Endometrial microvascular endothelial cells (primary cell): Measurements from ENCODE around the gene LRRC4C. TPM values are rescaled to one million over a fixed set of nuclear protein-coding genes. Genes with fewer than 3 reads are reported as not detected.

ENCODE experiments used
- in situ Hi-C: cut with HindIII; loops from 2 replicates; pipeline ENCODE4 v1.10.0; 2017; ENCODE audit warnings: low sequenced_read_pairs, low pct_unique_long_range_greater_than_20kb; ENCODE audit errors: inconsistent ontology term
- total RNA-seq: library from RNA; depleted of rRNA; stranded (reverse); fragments of >200 nt; gene quantifications from one replicate; pipeline ENCODE4 v1.2.3, GENCODE V29; 2015; ENCODE audit errors: inconsistent ontology term

The LRRC4C gene
- total RNA-seq, 1 donor from 2014 or later, result not detected

DNA sequence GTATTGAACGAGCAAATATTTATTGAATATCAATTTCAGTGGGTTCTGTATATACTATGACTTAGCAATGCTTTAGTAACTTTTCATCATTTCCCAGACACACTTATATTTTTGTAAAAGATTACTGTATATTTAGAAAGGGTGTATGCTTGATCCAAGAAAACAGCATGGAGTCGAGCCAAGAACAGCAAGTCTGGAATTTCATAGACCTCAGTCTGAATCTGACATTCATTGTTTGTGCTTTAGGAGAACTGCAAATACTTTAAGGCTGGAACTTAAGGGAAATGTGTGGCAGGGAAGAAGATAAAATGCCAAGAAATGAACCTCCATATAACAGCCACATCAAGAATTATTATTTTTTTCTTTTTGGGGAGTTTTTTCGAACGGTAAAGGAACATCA lies 1156.8 kb downstream of the LRRC4C start:
- in situ Hi-C loops, result no loop called here

DNA sequence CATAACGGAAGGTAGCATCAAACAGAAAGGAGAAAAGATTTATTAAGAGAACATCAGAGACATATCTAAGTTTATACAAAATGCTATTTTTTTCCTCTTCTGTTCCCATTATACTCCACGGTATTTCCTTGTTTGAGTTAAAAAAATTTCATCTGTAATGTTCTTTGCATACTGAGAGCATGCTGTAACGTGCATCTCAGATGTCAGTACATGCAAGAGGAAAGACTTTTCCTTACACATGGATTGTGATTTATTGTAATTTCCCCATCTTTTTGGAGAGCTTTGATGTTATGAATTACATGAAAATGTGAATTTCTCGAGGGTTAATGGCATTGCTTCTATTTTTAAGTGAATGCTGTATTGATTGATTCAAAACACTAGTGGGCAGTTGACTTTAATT lies 1164.0 kb downstream of the LRRC4C start:
- in situ Hi-C loops, result no loop called here

DNA sequence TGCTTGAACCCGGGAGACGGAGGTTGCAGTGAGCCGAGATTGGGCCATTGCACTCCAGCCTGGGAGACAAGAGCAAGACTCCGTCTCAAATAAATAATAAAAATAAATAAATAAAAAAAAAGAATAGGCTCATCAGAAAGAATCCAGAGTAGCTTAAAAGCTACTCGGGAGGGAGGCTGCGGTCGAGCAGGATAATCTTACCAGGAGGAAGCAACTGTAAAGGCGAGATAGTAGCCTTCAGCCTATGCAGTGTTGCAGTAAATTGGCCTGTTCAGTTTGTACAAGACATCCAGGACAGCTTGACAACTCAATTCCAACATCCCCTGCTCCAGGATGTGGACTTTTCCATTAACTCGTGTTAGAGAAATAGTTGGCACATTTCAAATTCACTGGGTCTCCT lies 1164.7 kb downstream of the LRRC4C start:
- in situ Hi-C loops, result no loop called here

DNA sequence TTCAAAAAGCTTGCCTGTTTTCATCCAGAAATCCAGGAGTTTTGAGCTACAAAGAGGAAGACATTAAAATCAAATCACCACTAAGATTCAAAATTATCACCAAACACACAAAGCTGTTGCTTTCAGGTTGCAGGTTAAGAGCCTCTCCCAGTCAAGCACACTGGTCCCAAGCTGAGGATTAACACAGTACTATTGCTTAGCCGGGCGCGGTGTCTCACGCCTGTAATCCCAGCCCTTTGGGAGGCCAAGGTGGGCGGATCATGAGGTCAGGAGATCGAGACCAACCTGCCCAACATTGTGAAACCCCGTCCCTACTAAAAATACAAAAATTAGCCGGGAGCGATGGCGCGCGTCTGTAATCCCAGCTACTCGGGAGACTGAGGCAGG lies 1165.1 kb downstream of the LRRC4C start:
- in situ Hi-C loops, result no loop called here

DNA sequence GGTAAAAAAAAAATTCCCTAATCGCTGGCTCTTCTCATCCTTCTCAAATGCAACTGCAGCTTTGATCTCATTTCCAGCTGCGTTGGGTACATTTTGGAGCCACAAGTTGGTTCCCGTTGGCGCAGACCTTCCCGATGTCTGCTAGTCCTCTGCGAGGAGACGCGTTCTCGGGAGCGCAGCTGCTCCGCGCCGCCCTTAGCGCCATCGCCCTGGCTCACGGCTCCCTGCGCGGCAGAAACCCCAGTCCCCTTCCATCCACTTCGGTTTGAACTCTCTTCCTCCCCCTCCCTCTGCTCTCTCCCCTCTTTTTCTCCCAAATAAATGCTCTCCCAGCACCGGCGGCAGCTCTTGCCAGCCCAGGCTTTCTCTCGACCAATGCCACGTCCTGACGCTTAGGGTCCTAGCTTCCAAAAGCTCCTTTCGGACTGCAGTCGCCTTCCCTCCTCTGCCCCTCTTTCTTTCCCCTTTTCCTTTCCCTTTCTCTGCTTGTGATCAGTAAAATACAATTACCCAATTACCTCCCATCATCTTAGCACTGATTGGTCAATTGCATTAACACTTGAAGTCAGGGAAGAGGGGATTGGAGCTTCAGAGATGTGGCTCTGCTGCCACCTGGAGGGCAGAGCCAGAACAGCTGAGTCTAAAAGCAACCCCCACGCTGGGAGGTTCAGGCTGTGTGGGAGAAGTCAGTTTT lies 1165.7 kb downstream of the LRRC4C start:
- in situ Hi-C loops, result no loop called here

DNA sequence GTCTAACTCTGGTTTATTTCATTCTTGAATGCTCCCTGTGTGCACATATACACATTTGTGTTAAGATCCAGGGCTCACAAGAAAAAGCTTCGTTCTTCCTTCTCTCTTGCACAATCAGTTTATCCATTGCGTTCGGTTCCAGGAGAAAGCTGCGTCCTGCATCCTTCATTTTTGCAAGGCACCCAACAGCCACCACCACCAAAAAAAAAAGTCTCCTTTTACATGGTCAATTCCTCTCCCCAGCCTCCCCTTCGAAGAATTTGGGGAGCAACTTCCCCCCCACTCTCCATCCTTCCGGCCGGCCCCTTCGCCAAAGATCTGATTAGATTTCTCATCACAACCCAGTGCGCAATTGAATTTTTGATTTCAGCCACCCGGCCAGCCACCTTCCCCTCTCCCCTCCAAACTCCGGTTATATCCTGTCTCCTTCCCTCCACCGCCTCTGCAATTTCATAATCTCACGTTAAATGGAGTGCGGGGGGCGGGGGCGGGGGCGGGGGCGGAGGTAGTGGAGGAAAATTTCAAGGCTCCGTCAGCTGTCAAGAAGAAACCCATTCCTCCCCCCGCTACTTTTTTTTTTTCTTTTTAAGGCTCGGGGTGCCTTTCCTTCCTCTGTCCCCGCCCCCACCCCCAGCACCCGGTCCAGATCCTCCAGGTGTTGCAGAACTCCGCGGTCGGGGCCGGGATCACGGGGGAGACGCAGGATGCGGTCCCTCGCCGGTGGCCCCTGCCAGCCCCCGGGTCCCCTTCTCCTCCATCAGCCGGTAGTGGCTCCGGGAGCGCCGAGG lies 1166.5 kb downstream of the LRRC4C start:
- in situ Hi-C loops, result no loop called here

DNA sequence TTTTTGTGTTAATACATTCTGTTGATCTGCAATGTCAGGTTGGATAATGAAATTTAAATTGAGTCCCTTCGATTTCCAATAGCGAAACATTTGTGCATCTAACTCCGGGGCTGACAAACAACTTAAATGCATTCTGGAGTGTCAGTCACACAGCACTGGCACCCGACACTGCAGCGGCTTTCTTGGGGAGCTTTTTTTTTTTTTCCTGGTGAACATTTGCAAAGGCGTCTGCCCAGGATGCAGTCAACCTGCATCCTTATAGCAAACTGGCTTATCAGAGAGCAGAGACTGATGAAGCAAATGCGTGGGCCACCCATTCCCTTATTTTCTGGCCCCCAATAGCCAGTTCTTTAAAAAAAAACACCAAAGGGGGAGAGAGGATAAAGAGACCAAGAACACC lies 1167.7 kb downstream of the LRRC4C start:
- in situ Hi-C loops, result no loop called here

DNA sequence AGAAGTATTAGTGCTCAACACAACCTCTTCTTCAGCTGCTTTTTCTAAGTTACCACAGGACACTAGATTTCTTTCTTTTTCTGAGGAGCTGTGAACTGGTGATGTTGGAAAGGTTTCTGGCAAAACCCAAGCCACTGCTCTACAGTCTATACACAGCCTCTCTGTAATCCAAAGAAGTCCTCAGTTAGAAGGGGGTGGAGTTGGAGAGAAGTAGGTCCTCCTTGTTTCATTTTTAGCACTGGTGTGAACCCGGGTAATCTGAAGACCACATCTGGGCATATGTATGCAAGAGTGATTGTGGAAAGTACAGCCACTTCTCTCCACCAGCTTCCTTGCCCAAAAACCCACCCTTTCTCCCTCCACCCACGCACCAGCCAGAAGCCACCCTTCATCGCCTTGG lies 1168.1 kb downstream of the LRRC4C start:
- in situ Hi-C loops, result no loop called here

DNA sequence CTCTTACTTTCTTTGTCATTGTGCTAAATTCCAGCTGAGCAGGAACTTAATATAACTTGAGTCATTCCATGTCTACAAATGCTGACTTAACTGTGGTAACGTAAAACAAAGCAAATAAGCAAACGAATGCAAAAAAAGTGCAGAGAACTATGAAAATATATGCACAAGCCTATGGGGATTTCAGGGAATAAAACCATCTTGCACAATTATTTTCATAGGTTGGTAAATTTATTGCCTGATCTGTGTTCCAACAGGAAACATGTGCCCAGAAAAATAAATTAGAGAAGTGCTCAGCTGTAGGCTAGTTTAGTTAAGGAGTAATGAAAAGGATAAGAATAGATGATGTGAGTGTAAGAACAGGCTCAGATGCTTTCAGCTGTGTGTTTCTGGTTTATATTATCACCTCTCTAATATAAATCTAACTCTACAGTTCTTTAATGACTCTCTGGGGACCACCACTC lies 1169.3 kb downstream of the LRRC4C start:
- in situ Hi-C loops, result no loop called here

DNA sequence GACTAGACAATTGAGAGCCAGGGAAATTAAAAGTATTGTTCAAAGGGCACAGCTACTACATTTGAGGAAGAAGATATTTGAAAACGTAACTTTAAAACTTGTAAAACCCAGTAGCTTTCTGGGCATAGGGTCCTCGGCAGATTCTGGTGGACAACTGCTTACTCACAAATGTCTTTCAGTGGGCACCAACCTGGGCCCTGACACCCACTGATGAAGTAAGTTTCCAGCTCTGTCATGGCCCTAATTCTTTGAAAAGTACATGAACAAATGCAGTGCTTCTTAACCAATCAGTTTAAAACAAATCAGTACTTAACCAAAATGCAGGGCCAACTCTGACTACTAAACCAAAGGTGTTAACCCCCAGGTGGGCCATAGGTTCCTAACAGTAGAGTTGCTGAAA lies 1170.1 kb downstream of the LRRC4C start:
- in situ Hi-C loops, result no loop called here

DNA sequence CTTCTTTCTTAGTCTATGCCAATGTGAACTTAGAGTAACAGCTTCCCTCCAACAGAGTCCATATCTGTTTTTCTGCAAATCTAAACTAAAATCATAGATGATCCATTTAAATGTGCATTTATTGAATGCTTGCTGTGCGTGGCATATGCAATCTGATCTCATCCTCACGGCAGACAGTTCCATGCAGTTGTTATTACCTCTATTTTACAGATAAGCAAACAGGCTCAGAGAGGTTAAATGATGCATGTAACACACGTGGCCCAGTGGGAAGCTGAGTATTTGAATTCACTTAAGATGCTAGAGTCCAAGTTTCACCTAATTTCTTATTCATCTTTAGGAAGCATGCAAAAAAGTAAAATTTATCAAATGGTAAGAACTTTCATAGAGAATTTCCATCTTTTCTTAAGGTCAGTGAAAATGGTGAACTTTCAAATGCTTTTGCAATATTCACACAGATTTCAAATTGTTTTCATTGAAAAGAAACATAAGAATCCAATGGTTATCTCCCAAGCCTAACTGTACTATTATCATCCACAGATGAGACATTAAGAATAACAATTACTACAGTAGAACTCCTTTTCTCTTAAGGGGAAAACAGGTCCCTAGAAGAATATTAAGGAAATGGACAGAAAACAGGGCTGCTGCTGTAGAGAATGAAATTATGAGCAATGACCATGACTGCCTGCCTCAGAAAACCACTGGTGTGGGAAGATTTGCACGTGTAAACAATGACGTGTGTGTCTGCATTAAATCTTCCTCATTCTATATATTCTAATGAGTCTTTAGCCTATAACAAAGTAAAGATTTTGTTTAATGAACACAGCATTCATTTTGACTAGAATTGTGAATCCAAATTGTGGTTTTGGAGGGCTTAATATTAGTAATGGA lies 1171.3 kb downstream of the LRRC4C start:
- in situ Hi-C loops, result no loop called here

DNA sequence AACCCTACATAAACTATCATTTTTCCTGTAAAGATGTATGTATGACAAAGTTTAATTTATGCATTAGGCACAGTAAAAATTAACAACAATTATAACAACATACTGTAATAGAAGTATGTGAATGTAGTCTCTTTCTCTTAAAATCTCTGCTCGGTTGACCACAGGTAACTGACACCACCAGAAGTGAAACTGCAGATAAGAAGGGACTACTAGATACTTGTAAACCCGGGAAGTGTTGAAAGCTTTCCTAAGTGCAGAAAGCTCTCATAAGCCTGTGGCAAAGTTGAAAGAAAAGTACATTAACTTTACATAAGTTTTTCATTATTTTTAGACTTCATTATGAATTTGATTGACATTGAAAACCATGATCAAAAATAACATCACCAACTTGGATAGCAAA lies 1173.3 kb downstream of the LRRC4C start:
- in situ Hi-C loops, result no loop called here

DNA sequence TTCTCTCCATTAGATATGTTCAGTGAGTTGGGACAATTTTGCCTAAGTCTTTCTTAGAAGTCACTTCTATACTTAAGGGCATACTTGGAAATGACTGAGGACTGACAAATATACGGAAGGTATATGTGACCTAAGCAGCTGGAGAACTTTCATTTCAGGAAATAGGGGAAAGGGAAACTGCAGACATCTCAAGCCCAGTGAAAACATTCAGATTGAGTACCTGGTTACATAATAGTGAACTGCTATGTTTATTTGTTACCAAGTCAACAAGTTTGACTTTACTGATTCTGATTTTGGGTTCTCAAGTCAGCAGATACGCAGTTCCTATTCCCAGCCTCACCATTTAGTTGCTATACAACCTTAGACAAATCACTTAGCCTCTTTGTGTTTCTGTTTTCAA lies 1173.9 kb downstream of the LRRC4C start:
- in situ Hi-C loops, result no loop called here

DNA sequence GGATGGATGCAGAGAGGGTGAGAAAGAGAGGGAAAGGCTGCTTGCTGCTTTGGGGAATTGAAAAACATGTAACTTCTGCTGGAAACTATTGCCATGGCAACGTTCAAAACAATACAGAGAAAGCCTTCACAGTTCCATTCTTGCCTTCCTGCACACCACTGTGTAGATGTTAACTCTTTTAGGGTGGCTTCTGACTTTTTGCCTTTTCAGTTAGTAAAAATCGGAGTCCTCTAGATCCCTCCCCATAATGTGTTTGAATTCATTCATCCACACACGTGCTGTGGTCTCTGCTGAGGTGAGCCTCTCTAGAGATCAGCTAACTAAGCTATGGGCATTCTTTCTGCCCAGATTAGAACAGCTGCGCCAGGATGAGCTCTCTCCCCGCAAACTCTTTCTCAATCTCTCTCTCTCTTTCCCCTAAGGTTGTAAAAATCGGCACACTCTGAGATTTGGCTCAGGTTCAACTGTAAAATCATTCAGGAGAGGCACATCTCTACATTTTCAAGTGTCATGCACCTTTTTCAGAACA lies 1178.3 kb downstream of the LRRC4C start:
- in situ Hi-C loops, result no loop called here

DNA sequence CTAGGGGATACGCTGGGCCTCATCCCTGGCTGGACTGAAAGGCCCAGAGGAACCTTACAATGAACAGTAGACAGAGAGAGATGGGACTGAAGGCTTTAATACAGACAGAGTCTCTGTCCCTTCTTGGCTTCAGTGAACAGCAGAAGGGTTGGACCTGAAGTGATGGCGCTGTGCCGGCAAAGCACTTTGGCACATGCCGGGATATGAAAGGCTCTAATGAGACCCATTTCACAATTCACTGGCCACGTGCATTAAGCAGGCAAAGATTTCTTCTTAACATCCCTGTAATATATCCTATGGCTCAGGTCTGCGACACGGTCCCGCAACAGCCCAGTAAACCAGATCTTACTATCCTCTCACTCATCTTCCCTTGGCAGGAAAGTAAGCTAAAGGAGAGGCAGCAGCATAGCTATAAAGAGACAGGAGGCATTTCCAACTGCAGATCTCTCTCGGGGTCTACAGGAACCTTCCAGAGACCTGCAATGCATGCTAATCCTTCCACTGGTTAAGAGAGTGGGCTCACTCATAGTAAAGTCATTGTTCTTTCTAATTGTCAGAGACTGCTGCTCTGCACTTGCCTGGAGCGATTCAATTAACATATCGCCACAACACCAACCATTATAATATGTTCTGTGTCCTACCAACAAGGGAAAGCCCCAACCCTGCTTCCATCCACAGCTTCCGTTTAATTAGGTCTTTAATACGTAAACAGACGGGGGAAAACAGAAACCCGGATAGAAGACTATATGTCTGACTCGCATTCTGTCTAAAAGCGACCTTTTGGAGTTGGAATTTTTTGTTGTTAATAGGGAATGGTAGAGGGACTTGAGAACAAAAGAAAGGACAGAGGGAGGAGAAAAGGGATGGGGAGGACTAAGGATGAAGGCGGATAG lies 1179.0 kb downstream of the LRRC4C start:
- in situ Hi-C loops, result no loop called here

DNA sequence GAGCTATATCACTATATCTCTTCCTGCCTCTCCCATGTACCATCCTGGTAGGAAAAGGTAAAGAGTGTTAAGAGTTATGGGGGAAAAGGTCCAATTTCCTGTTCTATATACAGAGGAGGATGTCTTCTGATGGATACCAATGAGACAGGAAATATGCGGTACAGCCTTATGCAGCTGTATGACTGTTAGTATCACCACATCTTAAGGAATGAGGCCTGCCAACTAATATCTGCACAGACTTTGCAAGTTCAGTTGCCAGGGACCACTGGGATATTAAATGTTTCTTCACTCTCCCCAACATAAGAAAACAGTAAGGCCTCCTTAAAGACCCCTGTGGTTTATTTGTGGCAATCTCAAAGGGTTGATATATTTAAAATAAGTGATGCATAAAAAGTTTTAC lies 1182.5 kb downstream of the LRRC4C start:
- in situ Hi-C loops, result no loop called here

DNA sequence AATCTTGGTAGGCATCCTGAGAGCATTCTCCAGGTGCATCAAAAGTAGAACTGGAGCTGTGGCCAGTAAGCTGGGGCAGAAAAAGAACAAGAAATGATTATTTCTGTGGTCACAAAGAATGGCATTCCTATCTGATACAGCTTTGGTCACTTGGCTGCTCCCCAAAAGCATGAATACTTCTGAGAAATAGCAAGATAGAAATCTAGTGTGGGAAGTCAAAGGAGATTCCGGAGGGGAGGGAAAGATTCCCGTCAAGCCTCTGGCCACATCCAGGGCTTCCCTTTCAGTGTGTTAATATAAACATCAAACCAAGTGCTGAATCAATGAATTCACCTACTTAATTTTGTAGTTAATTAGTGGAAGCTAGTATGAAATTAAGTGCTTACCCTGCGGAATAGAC lies 1185.4 kb downstream of the LRRC4C start:
- in situ Hi-C loops, result no loop called here

DNA sequence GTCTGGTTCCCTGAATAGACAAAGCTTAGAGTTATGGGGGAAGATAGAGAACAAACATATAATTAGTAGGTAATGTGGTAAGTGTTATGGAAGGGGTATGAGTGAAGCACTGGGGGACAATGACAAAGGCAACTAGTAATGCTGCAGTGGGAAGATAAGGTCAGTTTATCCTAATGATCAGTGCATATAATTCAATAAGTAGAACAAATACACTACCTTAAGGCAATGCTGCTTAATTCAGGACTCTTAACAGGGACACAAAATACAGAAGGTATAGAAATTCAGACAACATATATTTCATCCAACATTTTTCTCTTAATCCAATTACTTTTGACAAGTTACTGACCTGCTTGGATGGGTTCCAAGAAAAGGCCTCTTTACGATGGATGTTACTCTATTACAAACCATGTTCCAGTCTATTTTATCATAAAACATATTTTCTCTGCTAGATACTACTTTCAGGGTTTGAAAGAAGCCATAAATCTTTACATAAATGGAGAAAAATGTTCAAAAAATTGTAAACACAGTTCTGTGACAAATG lies 1186.2 kb downstream of the LRRC4C start:
- in situ Hi-C loops, result no loop called here
